K562 (cell line): Measurements from ENCODE around the gene SH3BP5. TPM values are rescaled to one million over a fixed set of nuclear protein-coding genes. Genes with fewer than 3 reads are reported as not detected.

Experiments
- ATAC-seq: fragments of 200-7000 bp; cut with Tn5 transposase; 3 replicates; pipeline ENCODE4 v1.9.1; 2020; ENCODE audit warnings: moderate library complexity
- BruUV-seq: library from RNA; stranded (reverse); fragments of 400-500 nt; replicated peaks from 2 replicates; lab custom pipeline; 2021; lab: Mats Ljungman, UMichigan
- CTCF ChIA-PET: fragments of 300-600 bp; formaldehyde crosslinking; extraction: SDS; loops from one replicate; lab custom pipeline; 2021; ENCODE audit warnings: low intra/inter-chr PET ratio; lab: Yijun Ruan, JAX
- POLR2A ChIA-PET: fragments of 300-600, 350-650 bp; sonication (Branson Sonifier 250); formaldehyde crosslinking; extraction: SDS; loops from one replicate; lab custom pipeline; 2021; ENCODE audit warnings: antibody characterized with exemption, inconsistent platforms; lab: Yijun Ruan, JAX
- DNase-seq, 4 experiments: peaks; one replicate each; pipeline versions ENCODE4 v3.0.0 to v3.0.0-alpha.2; 2011 to 2018; ENCODE audit warnings: low spot score in 3 of 4, mixed read lengths in 3 of 4; ENCODE audit errors: extremely low read depth in 1 of 4
- FAIRE-seq: peaks from 2 replicates; lab custom pipeline; 2011; peaks lifted over from hg19 to GRCh38; lab: Jason Lieb, UNC
- H2AFZ ChIP-seq: 2 replicates; pipeline ENCODE4 v1.6.0; 2011; ENCODE audit warnings: low read depth, low read length, control low read depth, inconsistent platforms
- H3K27ac ChIP-seq: fragments of 200-600 bp; 3 replicates; pipeline ENCODE4 v1.8.0; 2011; ENCODE audit warnings: low read depth, mild to moderate bottlenecking, control low read depth, inconsistent platforms, low read length, moderate library complexity, mixed read lengths; ENCODE audit errors: extremely low read depth
- H3K27me3 ChIP-seq, 2 experiments: fragments of 300-600 bp in 1 of 2; 2 replicates in 1 of 2; 3 replicates in 1 of 2; pipeline versions ENCODE4 v1.6.0 to v1.8.0; 2011; ENCODE audit warnings: inconsistent platforms in 2 of 2, low read length in 2 of 2, mild to moderate bottlenecking in 1 of 2, mixed read lengths in 1 of 2, moderate library complexity in 1 of 2; ENCODE audit not compliant: control insufficient read depth in 2 of 2, insufficient read depth in 2 of 2
- H3K36me3 ChIP-seq: fragments of 300-600 bp; 3 replicates; pipeline ENCODE4 v1.8.0; 2011; ENCODE audit warnings: mild to moderate bottlenecking, low read length, inconsistent platforms; ENCODE audit not compliant: control insufficient read depth, insufficient read depth
- H3K4me1 ChIP-seq, 2 experiments: fragments of 200-600 bp in 1 of 2; replicated peaks in 1 of 2; 2 replicates in 1 of 2; 3 replicates in 1 of 2; pipeline versions ENCODE4 v1.5.1 to v1.8.0; 2011; ENCODE audit warnings: inconsistent platforms in 2 of 2, low read length in 2 of 2, mild to moderate bottlenecking in 1 of 2, mixed read lengths in 1 of 2, moderate library complexity in 1 of 2; ENCODE audit not compliant: control insufficient read depth in 2 of 2, insufficient read depth in 2 of 2
- H3K4me2 ChIP-seq: 2 replicates; pipeline ENCODE4 v1.6.1; 2011; ENCODE audit warnings: low read length, control low read depth, inconsistent platforms, mixed read lengths; ENCODE audit not compliant: insufficient read depth
- H3K4me3 ChIP-seq: fragments of 200-600 bp; sonication (generic), shearing (Covaris generic); 2 replicates; pipeline ENCODE4 v1.5.1; 2016; ENCODE audit warnings: control low read depth, inconsistent platforms
- H3K79me2 ChIP-seq: fragments of 200-600 bp; 3 replicates; pipeline ENCODE4 v1.8.0; 2011; ENCODE audit warnings: low read length, inconsistent platforms; ENCODE audit not compliant: control insufficient read depth, insufficient read depth
- H3K9ac ChIP-seq, 2 experiments: 2 replicates each; pipeline versions ENCODE4 v1.6.0 to v1.6.1; 2011; ENCODE audit warnings: low read depth in 2 of 2, low read length in 2 of 2, control low read depth in 1 of 2, inconsistent platforms in 1 of 2, mild to moderate bottlenecking in 1 of 2, mixed read lengths in 1 of 2; ENCODE audit not compliant: insufficient read depth in 1 of 2
- H3K9me1 ChIP-seq: one replicate; pipeline ENCODE4 v1.6.0; 2011; ENCODE audit warnings: inconsistent platforms, mild to moderate bottlenecking, low read length, moderate library complexity; ENCODE audit not compliant: control insufficient read depth, insufficient read depth
- H3K9me3 ChIP-seq: replicated peaks from 2 replicates; pipeline ENCODE4 v1.5.1; 2011; ENCODE audit warnings: low read depth, low read length, inconsistent platforms; ENCODE audit not compliant: control insufficient read depth, insufficient read depth
- H4K20me1 ChIP-seq: replicated peaks from 2 replicates; pipeline ENCODE4 v1.6.1; 2011; ENCODE audit warnings: low read length, inconsistent platforms, mixed read lengths; ENCODE audit not compliant: control insufficient read depth, insufficient read depth
- CUX1 ChIP-seq: fragments of 200-800 bp; sonication (Bioruptor generic); IDR thresholded peaks from 2 replicates; pipeline ENCODE4 v1.6.1; 2016; ENCODE audit warnings: missing genetic modification characterization, missing compliant biosample characterization
- FOXJ3 ChIP-seq: sonication (generic); formaldehyde crosslinking; IDR thresholded peaks from 2 replicates; pipeline ENCODE4 v1.4.0; 2020; ENCODE audit warnings: mild to moderate bottlenecking, missing genetic modification reagents
- FOXK2 ChIP-seq, 2 experiments: fragments of 450-650 bp; IDR thresholded peaks in 1 of 2; conservative IDR thresholded peaks in 1 of 2; 2 replicates each; pipeline ENCODE4 v1.6.1; 2016; ENCODE audit warnings: low read depth in 2 of 2, mild to moderate bottlenecking in 1 of 2
- FUS ChIP-seq: fragments of 200-400 bp; formaldehyde crosslinking; optimal IDR thresholded peaks from 2 replicates; pipeline ENCODE3; 2017; ENCODE audit warnings: low read depth, low read length
- GATAD2A ChIP-seq: fragments of 450-650 bp; IDR thresholded peaks from 2 replicates; pipeline ENCODE4 v1.6.1; 2017
- SPI1 ChIP-seq: IDR thresholded peaks from 2 replicates; pipeline ENCODE4 v1.6.1; 2011; ENCODE audit warnings: low read depth, low read length, control low read depth, borderline replicate concordance
- ZNF318 ChIP-seq, 2 experiments: fragments of 450-650 bp; IDR thresholded peaks; 2 replicates each; pipeline ENCODE4 v1.6.1; 2016; ENCODE audit warnings: mild to moderate bottlenecking in 2 of 2, borderline replicate concordance in 1 of 2, low read depth in 1 of 2, moderate library complexity in 1 of 2
- ZNF717 ChIP-seq: fragments of 250-450 bp; sonication (Bioruptor Pico); IDR thresholded peaks from 2 replicates; pipeline ENCODE4 v1.5.0; 2021
- whole genome bisulfite sequencing: fragments of 100-300 bp; shearing (Covaris generic); methylation state at CpG from one replicate; pipeline ENCODE4 v1.1.6; 2016; ENCODE audit warnings: low coverage, mixed read lengths; ENCODE audit not compliant: insufficient coverage; ENCODE audit errors: missing lambda C conversion rate; 5-methylcytosine and 5-hydroxymethylcytosine counted together
- in situ Hi-C: fragments of 300-500 bp; cut with MboI; formaldehyde crosslinking; loops from 4 replicates; pipeline ENCODE4 v1.15.0; 2018; ENCODE audit warnings: inconsistent platforms, mixed read lengths
- intact Hi-C: fragments of 100-400 bp; cut with micrococcal nuclease; formaldehyde crosslinking; loops from 2 replicates; pipeline ENCODE4 v1.14.2; 2022
- polyA plus RNA-seq, 8 experiments: library from polyadenylated mRNA; depleted of rRNA in 4 of 8; stranded (reverse) in 5 of 8; unstranded in 3 of 8; fragments of >200 nt; fragmentation: Nextera tagmentation in 2 of 8; fragmentation: Illumina TruSeq in 1 of 8; extraction: Ambion mirVana in 2 of 8; extraction: Trizol in 1 of 8; gene quantifications; 2 replicates each; pipeline versions ENCODE4 v1.2.1 to v1.2.3, GENCODE V29; 2011 to 2014; ENCODE audit warnings: inconsistent platforms in 1 of 8, missing spikeins in 1 of 8
- total RNA-seq, 7 experiments: library from RNA; depleted of rRNA in 6 of 7; stranded (reverse); fragments of >200 nt in 6 of 7; fragmentation: Illumina TruSeq in 2 of 7; extraction: Trizol in 2 of 7; gene quantifications; 2 replicates each; pipeline versions ENCODE4 v1.2.1 to v1.2.3, GENCODE V29; 2011 to 2021; ENCODE audit warnings: low replicate concordance in 1 of 7

The SH3BP5 gene
- total and polyA plus RNA-seq, 9 of the 15 experiments (the other 6 are each of a cell fraction or from before 2014, with no cell fraction given): 2.9 to 29.0 (median 14.9) TPM

DNA sequence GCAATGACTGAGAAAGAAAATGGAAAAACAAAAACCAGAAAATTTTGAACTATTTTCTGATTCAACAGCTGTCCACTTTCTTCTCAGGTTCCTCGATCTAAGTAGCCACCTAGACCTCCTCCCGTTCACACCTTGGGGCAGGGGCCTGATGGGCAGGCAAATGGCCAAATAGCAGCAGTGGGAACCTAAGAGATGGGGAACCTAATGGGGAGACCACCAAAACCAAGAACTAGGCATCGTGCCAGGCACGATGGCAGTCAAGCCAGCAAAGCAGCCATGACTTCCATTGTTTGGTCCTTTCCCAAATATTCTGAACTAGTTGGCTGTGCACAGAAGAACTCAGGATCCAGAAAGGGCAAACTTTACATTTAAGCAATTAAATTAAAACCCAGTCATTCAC, 69.3 kb downstream of the SH3BP5 start:
- peaks cover 32% of the 10 kb centered on the region; the same call in 2 of the 3 replicates for H3K36me3 ChIP-seq
- ATAC-seq: no peak
- ChIA-PET POLR2A (interaction anchor here (0.6 to 1.1 kb wide), 3 partner anchors 18 to 250 kb away, joined by 3 to 4 read pairs (median 3); no protein-coding TSS in a partner anchor), CTCF (interaction anchor here (1.3 kb wide), 1 partner anchor 114 kb away, joined by 3 read pairs; no protein-coding TSS in a partner anchor)
- H3K27ac ChIP-seq: no peak overlapping the region
- no peak for FAIRE-seq
- in situ Hi-C loops (no loop called here), intact Hi-C loops (no loop called here)
- no peak for DNase-seq
- H3K4me1 ChIP-seq: peaks cover under 1 to 2% of the 10 kb centered on the region in 2 experiments; a peak in 4 of 5 replicates
- TF ChIP-seq SPI1: no peak
- no peak for TF ChIP-seq GATAD2A
- no peak for TF ChIP-seq CUX1 (CRISPR knock-in tag)
- no peak for TF ChIP-seq ZNF318 (IDR thresholded peaks at IDR 0.05; ENCODE audit: borderline replicate concordance in 1 of 2, low read depth in 1 of 2)
- TF ChIP-seq FOXK2 (conservative IDR thresholded peaks at IDR 0.05 in 1 of 2, IDR thresholded peaks at IDR 0.05 in 1 of 2; ENCODE audit: low read depth in 2 of 2): no peak
- TF ChIP-seq ZNF717 (CRISPR knock-in tag): no peak
- no peak for TF ChIP-seq FUS
- no peak for TF ChIP-seq FOXJ3 (CRISPR knock-in tag)
- H3K9ac ChIP-seq: no peak overlapping the region
- no peaks in the 10 kb centered on the region for H3K9me3 ChIP-seq
- H3K27me3 ChIP-seq: no peaks in the 10 kb centered on the region
- no peak overlapping the region for H3K4me2 ChIP-seq
- no peaks in the 10 kb centered on the region for H3K9me1 ChIP-seq
- no TSS peak for BruUV-seq
- H3K79me2 ChIP-seq: no peaks in the 10 kb centered on the region
- no peak overlapping the region for H3K4me3 ChIP-seq
- no peak overlapping the region for H2AFZ ChIP-seq
- WGBS: 76% methylated on average over 4 of the region's 4 CpGs
- no peaks in the 10 kb centered on the region; the same call in 1 of the 2 replicates for H4K20me1 ChIP-seq
